ENCODE measurements around the gene BRME1. TPM values are rescaled to one million over a fixed set of nuclear protein-coding genes. Genes with fewer than 3 reads are reported as not detected.

The BRME1 gene
- 0.22 to 0.57 TPM (median 0.26 TPM) in 3 replicates for polyA plus RNA-seq
- polyA plus RNA-seq (2011; ENCODE audit: low read depth) = not detected
- 0.17 and 0.30 TPM in 2 replicates for polyA plus RNA-seq (2011; cell fraction: cytosol; rRNA removed)
- polyA plus RNA-seq (2011; cell fraction: nucleus; rRNA removed) = 0.43 and 0.61 TPM in 2 replicates
- 0.44 and 0.71 TPM in 2 replicates for polyA plus RNA-seq (2012; ENCODE audit: low replicate concordance)
- polyA minus RNA-seq = 0.38 to 0.56 TPM in 2 of 3 replicates, not detected in the other
- polyA minus RNA-seq (2011; cell fraction: cytosol; rRNA and poly(A)+ RNA removed) = 1.5 TPM
- not detected in 2 replicates for polyA minus RNA-seq (2011; cell fraction: nucleus; rRNA and poly(A)+ RNA removed)

DNA sequence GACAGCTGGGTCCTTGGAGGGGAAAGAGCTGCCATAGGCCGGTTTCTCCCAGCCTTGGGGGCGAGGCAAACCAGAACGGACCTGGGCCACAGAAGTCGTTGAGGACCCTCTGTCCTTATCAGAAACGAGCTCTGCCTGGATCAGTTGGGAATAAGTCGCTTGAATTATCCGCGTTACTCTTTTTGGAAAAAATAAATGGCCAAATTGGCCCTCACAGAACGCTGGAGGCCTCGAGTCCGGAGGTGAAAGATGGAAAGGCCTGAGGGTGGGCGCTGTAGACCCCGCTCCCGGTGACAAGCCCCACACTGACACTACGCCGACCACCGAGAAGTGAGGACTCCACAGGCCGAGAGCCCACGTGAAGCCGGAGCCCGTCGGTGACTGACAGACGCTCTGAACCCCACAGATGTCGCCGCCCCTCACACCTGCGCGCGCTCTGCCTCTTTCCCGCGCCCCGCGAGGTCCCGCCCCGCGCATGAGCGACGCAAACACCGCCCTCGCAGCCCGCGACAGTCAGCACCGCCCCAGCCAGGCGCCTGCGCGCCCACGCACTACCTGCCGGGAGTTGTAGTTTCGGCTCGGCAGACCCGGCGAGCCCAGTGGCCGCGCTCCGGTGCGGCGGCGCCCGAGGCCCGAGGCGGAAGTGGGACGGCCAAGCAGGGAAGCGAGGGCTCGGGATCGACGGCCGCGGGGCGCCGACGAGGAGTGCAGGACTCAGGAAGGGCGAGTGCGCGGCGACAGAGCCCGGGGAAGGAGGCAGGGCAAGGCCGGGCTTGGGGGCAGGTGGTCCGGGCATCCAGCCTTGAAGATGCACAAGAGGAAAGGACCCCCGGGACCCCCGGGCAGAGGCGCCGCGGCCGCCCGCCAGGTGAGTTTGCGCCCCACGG, at the start of gene BRME1, which contains the start of gene CC2D1A:
TSS of gene BRME1 (minus strand) at position 484 of the 887 bp plus-strand sequence. CDS start 1,225 bp downstream, outside the sequence.
TSS of gene CC2D1A (plus strand) at position 568 of the 887 bp plus-strand sequence. CDS start at position 809, 241 bp downstream.
- peaks cover 5% of the 10 kb centered on the region for H3K79me2 ChIP-seq (ENCODE audit: control insufficient read depth, insufficient read depth, low read length)
- peaks cover 2% of the 10 kb centered on the region for H3K9me1 ChIP-seq (ENCODE audit: control insufficient read depth, extremely low read depth, insufficient read depth, low read length)
- peaks cover 2 to 4% of the 10 kb centered on the region in 2 experiments for H3K36me3 ChIP-seq (ENCODE audit: control insufficient read depth in 2 of 2, extremely low read depth in 1 of 2, insufficient read depth in 2 of 2, low read length in 2 of 2)
- no peaks in the 10 kb centered on the region for H4K20me1 ChIP-seq (ENCODE audit: control insufficient read depth, extremely low read depth, insufficient read depth, low read length)
- no peak for FAIRE-seq
- dilution Hi-C loops (cut with MboI; ENCODE audit: extremely low pct_ligation_motif_present, low sequenced_read_pairs) = no loop called here
- H3K9ac ChIP-seq (ENCODE audit: control insufficient read depth, extremely low read depth, insufficient read depth, low read length) = peak within 1 kb of the TSS; percentile 80
- peak within 1 kb of the TSS; percentile 86 for H3K4me2 ChIP-seq (ENCODE audit: control insufficient read depth, extremely low read depth, insufficient read depth, low read depth, low read length)
- H2AFZ ChIP-seq (ENCODE audit: control insufficient read depth, low read length) = peak within 1 kb of the TSS; percentile 94
- peak within 1 kb of the TSS; percentile 40 for H3K27ac ChIP-seq (ENCODE audit: control insufficient read depth, insufficient read depth, low read length)
- DNase-seq (ENCODE audit: low read depth, low spot score) = peak; percentile 38
- peak within 1 kb of the TSS; percentile 70 to 98 (median 82) for H3K4me3 ChIP-seq (ENCODE audit: control insufficient read depth in 2 of 3, extremely low read depth in 1 of 3, insufficient read depth in 2 of 3, low read depth in 1 of 3, low read length in 3 of 3)
- no peak for TF ChIP-seq EZH2 (IDR thresholded peaks at IDR 0.05; ENCODE audit: low read length)
- peak in 1 of 3 experiments; percentile 3 for TF ChIP-seq CTCF (optimal IDR thresholded peaks at IDR 0.05 in 1 of 3, IDR thresholded peaks at IDR 0.05 in 1 of 3, conservative IDR thresholded peaks at IDR 0.05 in 1 of 3; ENCODE audit: extremely low read depth in 1 of 3, insufficient read depth in 2 of 3, low read length in 3 of 3)
- H3K9me3 ChIP-seq (ENCODE audit: control insufficient read depth, low read depth, low read length) = no peaks in the 10 kb centered on the region
- H3K27me3 ChIP-seq (ENCODE audit: control insufficient read depth, extremely low read depth, insufficient read depth, low read length) = no peaks in the 10 kb centered on the region
- H3K4me1 ChIP-seq (ENCODE audit: control insufficient read depth, extremely low read depth, insufficient read depth, low read length) = peaks cover 11% of the 10 kb centered on the region

- dilution Hi-C loops (cut with MboI; ENCODE audit: extremely low pct_ligation_motif_present, low sequenced_read_pairs) = no loop called here
- H3K4me3 ChIP-seq (ENCODE audit: control insufficient read depth in 2 of 3, extremely low read depth in 1 of 3, insufficient read depth in 2 of 3, low read depth in 1 of 3, low read length in 3 of 3) = no peak overlapping the region
Measured at GRCh38 chr19:13954185-13954584, 48.3 kb upstream of the BRME1 start.

More at GRCh38 chr19:13954185-13954584, 48.3 kb upstream of the BRME1 start:
- Histone ChIP-seq H3K36me3 (ENCODE audit: control insufficient read depth in 2 of 2, extremely low read depth in 1 of 2, insufficient read depth in 2 of 2, low read length in 2 of 2) (peaks cover 21 to 23% of the 10 kb centered on the region in 2 experiments), H2AFZ (ENCODE audit: control insufficient read depth, low read length) (no peak overlapping the region), H3K9me1 (ENCODE audit: control insufficient read depth, extremely low read depth, insufficient read depth, low read length) (no peaks in the 10 kb centered on the region), H3K4me1 (ENCODE audit: control insufficient read depth, extremely low read depth, insufficient read depth, low read length) (peaks cover 9% of the 10 kb centered on the region), H3K27ac (ENCODE audit: control insufficient read depth, insufficient read depth, low read length) (no peak overlapping the region), H4K20me1 (ENCODE audit: control insufficient read depth, extremely low read depth, insufficient read depth, low read length) (no peaks in the 10 kb centered on the region), H3K9ac (ENCODE audit: control insufficient read depth, extremely low read depth, insufficient read depth, low read length) (no peak overlapping the region), H3K4me2 (ENCODE audit: control insufficient read depth, extremely low read depth, insufficient read depth, low read depth, low read length) (no peak overlapping the region), H3K9me3 (ENCODE audit: control insufficient read depth, low read depth, low read length) (no peaks in the 10 kb centered on the region), H3K27me3 (ENCODE audit: control insufficient read depth, extremely low read depth, insufficient read depth, low read length) (no peaks in the 10 kb centered on the region), H3K79me2 (ENCODE audit: control insufficient read depth, insufficient read depth, low read length) (peaks cover 19% of the 10 kb centered on the region)
- TF ChIP-seq CTCF (optimal IDR thresholded peaks at IDR 0.05 in 1 of 3, IDR thresholded peaks at IDR 0.05 in 1 of 3, conservative IDR thresholded peaks at IDR 0.05 in 1 of 3; ENCODE audit: extremely low read depth in 1 of 3, insufficient read depth in 2 of 3, low read length in 3 of 3) (no peak), EZH2 (IDR thresholded peaks at IDR 0.05; ENCODE audit: low read length) (no peak)
- FAIRE-seq = no peak
- no peak for DNase-seq (ENCODE audit: low read depth, low spot score)
